Lower lobe of right lung (tissue), 2 donors: Measurements from ENCODE around the gene SUOX. TPM values are rescaled to one million over a fixed set of nuclear protein-coding genes. Genes with fewer than 3 reads are reported as not detected.
A peak's percentile ranks its signal among the peaks of the same experiment; 100 is the strongest.

ENCODE experiments used
- ATAC-seq, 2 donors: fragments of 200-7000 bp; cut with Tn5 transposase; one replicate each; pipeline ENCODE4 v1.9.1; 2020 to 2022; ENCODE audit warnings: mild to moderate bottlenecking in 2 of 2, moderate library complexity in 2 of 2
- DNase-seq: peaks from one replicate; pipeline ENCODE4 v3.0.0-alpha.2; 2020
- H3K27ac ChIP-seq: fragments of 200-600 bp; one replicate; pipeline ENCODE4 v1.8.0; 2022
- H3K27me3 ChIP-seq: fragments of 200-600 bp; one replicate; pipeline ENCODE4 v1.8.0; 2022; ENCODE audit warnings: low read depth
- H3K36me3 ChIP-seq: fragments of 200-600 bp; one replicate; pipeline ENCODE4 v1.8.0; 2022; ENCODE audit warnings: mild to moderate bottlenecking
- H3K4me1 ChIP-seq: fragments of 200-600 bp; one replicate; pipeline ENCODE4 v1.8.0; 2022
- H3K4me3 ChIP-seq: fragments of 200-600 bp; one replicate; pipeline ENCODE4 v1.8.0; 2022; ENCODE audit warnings: mild to moderate bottlenecking
- H3K9me3 ChIP-seq: fragments of 200-600 bp; one replicate; pipeline ENCODE4 v1.8.0; 2022
- CTCF ChIP-seq: fragments of 200-600 bp; IDR thresholded peaks from one replicate; pipeline ENCODE4 v1.8.0; 2022; ENCODE audit warnings: antibody characterized with exemption, mild to moderate bottlenecking
- intact Hi-C: fragments of 100-400 bp; cut with DNase I; formaldehyde crosslinking; loops from one replicate; pipeline ENCODE4 v1.11.0; 2022
- long read RNA-seq: library from polyadenylated mRNA; unstranded; transcript quantifications from one replicate; pipeline ENCODE4 v2.0.0, GENCODE V29; 2021
- total RNA-seq: library from RNA; stranded (reverse); fragmentation: NEBNext Ultra II Directional; extraction: Animal tissue kit (Norgen Biotek cat#: 25700); gene quantifications from one replicate; pipeline ENCODE4 v1.2.1, GENCODE V29; 2021
- donor health status: DM: no; HTN: yes; CAD: no; lungs with severe emphysema.

Gene SUOX
- 23.3 TPM for total RNA-seq
- long read RNA-seq, transcript SUOX-201 (5 exons, 2,364 nt), result major isoform, 15 of 34 reads
- long read RNA-seq, partial matches to known transcripts, result 2 of 34 reads
- long read RNA-seq, other reads (novel, unspliced or antisense), result 8 of 34 reads

GRCh38 chr12:55996715-55997534, at the start of gene SUOX:
Gene SUOX (plus strand): TSS chr12:55997276. CDS start chr12:56002222, 4,946 bp downstream.
- DNase-seq (peak; percentile 98), ATAC-seq (peak; percentile 99 to 100)
- peak within 1 kb of the TSS; percentile 79 for H3K4me3 ChIP-seq
- TF ChIP-seq CTCF, result no peak
- H3K9me3 ChIP-seq, result no peaks in the 10 kb centered on the region
- no peaks in the 10 kb centered on the region for H3K27me3 ChIP-seq
- peak within 1 kb of the TSS; percentile 77 for H3K27ac ChIP-seq
- peaks cover 30% of the 10 kb centered on the region for H3K36me3 ChIP-seq
- intact Hi-C loops, result no loop called here
- H3K4me1 ChIP-seq, result peaks cover 15% of the 10 kb centered on the region

GRCh38 chr12:55955344-55955743, 41.7 kb upstream of the SUOX start:
- intact Hi-C loops, result no loop called here
- DNase-seq, result no peak
- H3K9me3 ChIP-seq, result no peaks in the 10 kb centered on the region
- H3K36me3 ChIP-seq, result peaks cover 34% of the 10 kb centered on the region
- H3K4me3 ChIP-seq, result no peak overlapping the region
- H3K27me3 ChIP-seq, result no peaks in the 10 kb centered on the region
- TF ChIP-seq CTCF, result no peak
- H3K4me1 ChIP-seq, result no peaks in the 10 kb centered on the region
- H3K27ac ChIP-seq, result no peak overlapping the region
- ATAC-seq, result no peak

GRCh38 chr12:55955800-55956508, 41.1 kb upstream of the SUOX start:
- intact Hi-C loops, result no loop called here
- DNase-seq (no peak), ATAC-seq (peak in 1 of 2 donors; percentile 54)
- no peaks in the 10 kb centered on the region for H3K27me3 ChIP-seq
- H3K9me3 ChIP-seq, result no peaks in the 10 kb centered on the region
- no peak for TF ChIP-seq CTCF
- no peaks in the 10 kb centered on the region for H3K4me1 ChIP-seq
- H3K27ac ChIP-seq, result no peak overlapping the region
- peaks cover 34% of the 10 kb centered on the region for H3K36me3 ChIP-seq
- H3K4me3 ChIP-seq, result no peak overlapping the region

GRCh38 chr12:55957106-55957859, 39.8 kb upstream of the SUOX start:
- Histone ChIP-seq H3K36me3 (peaks cover 20% of the 10 kb centered on the region), H3K4me1 (no peaks in the 10 kb centered on the region), H3K27me3 (no peaks in the 10 kb centered on the region), H3K27ac (no peak overlapping the region), H3K9me3 (no peaks in the 10 kb centered on the region), H3K4me3 (no peak overlapping the region)
- intact Hi-C loops, result no loop called here
- peak; percentile 52 to 62 for ATAC-seq
- no peak for TF ChIP-seq CTCF
- no peak for DNase-seq

- intact Hi-C loops, result no loop called here
- H3K27me3 ChIP-seq, result no peaks in the 10 kb centered on the region
- H3K36me3 ChIP-seq, result no peaks in the 10 kb centered on the region
- no peak for DNase-seq
- H3K4me3 ChIP-seq, result no peak overlapping the region
- no peaks in the 10 kb centered on the region for H3K9me3 ChIP-seq
- no peak for TF ChIP-seq CTCF
- no peak overlapping the region for H3K27ac ChIP-seq
- no peak for ATAC-seq
- peaks cover 17% of the 10 kb centered on the region for H3K4me1 ChIP-seq
These were observed 33.3 kb upstream of the SUOX start for GRCh38 chr12:55963760-55964159.
